ENCODE results near the gene RCAN2. TPM values are rescaled to one million over a fixed set of nuclear protein-coding genes. Genes with fewer than 3 reads are reported as not detected.

The RCAN2 gene
- total and polyA plus RNA-seq, 2 experiments from 2014 or later = 6.0 to 9.3 TPM

GRCh38 chr6:46338131-46338530 is 153.1 kb downstream of the RCAN2 start:
- Histone ChIP-seq H3K27me3 (ENCODE audit: insufficient read depth) (no peaks in the 10 kb centered on the region), H3K4me2 (no peak overlapping the region), H3K4me1 (ENCODE audit: insufficient read depth) (no peaks in the 10 kb centered on the region), H3F3A (replicated peaks; ENCODE audit: low read depth) (no peaks in the 10 kb centered on the region), H3K79me2 (replicated peaks; ENCODE audit: insufficient read depth) (no peaks in the 10 kb centered on the region), H4K20me1 (replicated peaks; ENCODE audit: insufficient read depth) (no peaks in the 10 kb centered on the region), H2AFZ (no peak overlapping the region), H3K9me2 (ENCODE audit: insufficient read depth) (no peaks in the 10 kb centered on the region; the same call in 1 of the 2 replicates), H3K36me3 (ENCODE audit: insufficient read depth) (no peaks in the 10 kb centered on the region), H3K4me3 (no peak overlapping the region), H3K27ac (ENCODE audit: low read depth) (no peak overlapping the region)
- ATAC-seq = no peak
- Mint-ChIP-seq H3K4me1 (no peaks in the 10 kb centered on the region), H3K36me3 (ENCODE audit: low read depth) (no peaks in the 10 kb centered on the region), H3K4me3 (no peak overlapping the region), H3K27me3 (ENCODE audit: insufficient read depth, low read depth, poor library complexity) (no peaks in the 10 kb centered on the region), H3K27ac (no peak overlapping the region), H3K9me3 (no peaks in the 10 kb centered on the region; the same call in 2 of the 3 replicates)
- TF ChIP-seq ZNF114 (CRISPR knock-in tag; IDR thresholded peaks at IDR 0.05) (no peak), JUNB (IDR thresholded peaks at IDR 0.05; ENCODE audit: unreplicated experiment) (no peak), ETS1 (IDR thresholded peaks at IDR 0.05) (no peak), CREB1 (CRISPR knock-in tag; IDR thresholded peaks at IDR 0.05; ENCODE audit: low read depth) (no peak), EZH2phosphoT487 (IDR thresholded peaks at IDR 0.05; ENCODE audit: unreplicated experiment) (no peak), ZNF462 (CRISPR knock-in tag; IDR thresholded peaks at IDR 0.05) (no peak), STAT1 (IDR thresholded peaks at IDR 0.05; ENCODE audit: unreplicated experiment) (no peak), NANOG (IDR thresholded peaks at IDR 0.05; ENCODE audit: borderline replicate concordance) (no peak), EZH2 (IDR thresholded peaks at IDR 0.05; ENCODE audit: low read depth, unreplicated experiment) (no peak), POLR2AphosphoS5 (IDR thresholded peaks at IDR 0.05; ENCODE audit: low read depth) (no peak), ZNF331 (CRISPR knock-in tag; IDR thresholded peaks at IDR 0.05; ENCODE audit: low read depth) (no peak)
- TF ChIP-seq, protein P1, sequence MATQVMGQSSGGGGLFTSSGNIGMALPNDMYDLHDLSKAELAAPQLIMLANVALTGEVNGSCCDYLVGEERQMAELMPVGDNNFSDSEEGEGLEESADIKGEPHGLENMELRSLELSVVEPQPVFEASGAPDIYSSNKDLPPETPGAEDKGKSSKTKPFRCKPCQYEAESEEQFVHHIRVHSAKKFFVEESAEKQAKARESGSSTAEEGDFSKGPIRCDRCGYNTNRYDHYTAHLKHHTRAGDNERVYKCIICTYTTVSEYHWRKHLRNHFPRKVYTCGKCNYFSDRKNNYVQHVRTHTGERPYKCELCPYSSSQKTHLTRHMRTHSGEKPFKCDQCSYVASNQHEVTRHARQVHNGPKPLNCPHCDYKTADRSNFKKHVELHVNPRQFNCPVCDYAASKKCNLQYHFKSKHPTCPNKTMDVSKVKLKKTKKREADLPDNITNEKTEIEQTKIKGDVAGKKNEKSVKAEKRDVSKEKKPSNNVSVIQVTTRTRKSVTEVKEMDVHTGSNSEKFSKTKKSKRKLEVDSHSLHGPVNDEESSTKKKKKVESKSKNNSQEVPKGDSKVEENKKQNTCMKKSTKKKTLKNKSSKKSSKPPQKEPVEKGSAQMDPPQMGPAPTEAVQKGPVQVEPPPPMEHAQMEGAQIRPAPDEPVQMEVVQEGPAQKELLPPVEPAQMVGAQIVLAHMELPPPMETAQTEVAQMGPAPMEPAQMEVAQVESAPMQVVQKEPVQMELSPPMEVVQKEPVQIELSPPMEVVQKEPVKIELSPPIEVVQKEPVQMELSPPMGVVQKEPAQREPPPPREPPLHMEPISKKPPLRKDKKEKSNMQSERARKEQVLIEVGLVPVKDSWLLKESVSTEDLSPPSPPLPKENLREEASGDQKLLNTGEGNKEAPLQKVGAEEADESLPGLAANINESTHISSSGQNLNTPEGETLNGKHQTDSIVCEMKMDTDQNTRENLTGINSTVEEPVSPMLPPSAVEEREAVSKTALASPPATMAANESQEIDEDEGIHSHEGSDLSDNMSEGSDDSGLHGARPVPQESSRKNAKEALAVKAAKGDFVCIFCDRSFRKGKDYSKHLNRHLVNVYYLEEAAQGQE (IDR thresholded peaks at IDR 0.05; ENCODE audit: unreplicated experiment) = no peak
- TF ChIP-seq, protein P2, sequence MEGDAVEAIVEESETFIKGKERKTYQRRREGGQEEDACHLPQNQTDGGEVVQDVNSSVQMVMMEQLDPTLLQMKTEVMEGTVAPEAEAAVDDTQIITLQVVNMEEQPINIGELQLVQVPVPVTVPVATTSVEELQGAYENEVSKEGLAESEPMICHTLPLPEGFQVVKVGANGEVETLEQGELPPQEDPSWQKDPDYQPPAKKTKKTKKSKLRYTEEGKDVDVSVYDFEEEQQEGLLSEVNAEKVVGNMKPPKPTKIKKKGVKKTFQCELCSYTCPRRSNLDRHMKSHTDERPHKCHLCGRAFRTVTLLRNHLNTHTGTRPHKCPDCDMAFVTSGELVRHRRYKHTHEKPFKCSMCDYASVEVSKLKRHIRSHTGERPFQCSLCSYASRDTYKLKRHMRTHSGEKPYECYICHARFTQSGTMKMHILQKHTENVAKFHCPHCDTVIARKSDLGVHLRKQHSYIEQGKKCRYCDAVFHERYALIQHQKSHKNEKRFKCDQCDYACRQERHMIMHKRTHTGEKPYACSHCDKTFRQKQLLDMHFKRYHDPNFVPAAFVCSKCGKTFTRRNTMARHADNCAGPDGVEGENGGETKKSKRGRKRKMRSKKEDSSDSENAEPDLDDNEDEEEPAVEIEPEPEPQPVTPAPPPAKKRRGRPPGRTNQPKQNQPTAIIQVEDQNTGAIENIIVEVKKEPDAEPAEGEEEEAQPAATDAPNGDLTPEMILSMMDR (conservative IDR thresholded peaks at IDR 0.05; ENCODE audit: low read depth in 2 of 2) = no peak
- no peak for DNase-seq (ENCODE audit: low spot score)
